HuH-7 (cell line): ENCODE results near the gene PKP4.

Experiments used
- DNase-seq: peaks from one replicate; pipeline ENCODE4 v3.0.0; 2011; ENCODE audit warnings: low spot score

PKP4 gene

GRCh38 chr2:158716921-158717320 lies 260.2 kb downstream of the PKP4 start:
- DNase-seq = no peak

GRCh38 chr2:158717366-158718195 lies 260.8 kb downstream of the PKP4 start:
- no peak for DNase-seq

- no peak for DNase-seq
Observed at GRCh38 chr2:158718196-158718585, 261.4 kb downstream of the PKP4 start.

GRCh38 chr2:158718851-158719250 lies 262.1 kb downstream of the PKP4 start:
- DNase-seq = no peak

- no peak for DNase-seq
Observed at GRCh38 chr2:158719403-158719802, 262.7 kb downstream of the PKP4 start.

- no peak for DNase-seq
Observed at GRCh38 chr2:158722266-158723105, 265.7 kb downstream of the PKP4 start.

GRCh38 chr2:158723181-158723838 lies 266.6 kb downstream of the PKP4 start:
- DNase-seq = no peak

- peak; percentile 72 for DNase-seq
Observed at GRCh38 chr2:158723921-158724802, 267.4 kb downstream of the PKP4 start.

- DNase-seq = no peak
Observed at GRCh38 chr2:158724803-158725381, 268.1 kb downstream of the PKP4 start.

- DNase-seq = no peak
Observed at GRCh38 chr2:158725441-158725891, 268.7 kb downstream of the PKP4 start.

- DNase-seq = no peak
Observed at GRCh38 chr2:158726911-158727592, 270.3 kb downstream of the PKP4 start.

- no peak for DNase-seq
Observed at GRCh38 chr2:158728422-158728821, 271.7 kb downstream of the PKP4 start.

- no peak for DNase-seq
Observed at GRCh38 chr2:158729451-158729850, 272.7 kb downstream of the PKP4 start.

- DNase-seq = no peak
Observed at GRCh38 chr2:158729873-158730620, 273.3 kb downstream of the PKP4 start.

- DNase-seq = no peak
Observed at GRCh38 chr2:158730621-158731140, 273.9 kb downstream of the PKP4 start.

GRCh38 chr2:158731386-158731785 lies 274.6 kb downstream of the PKP4 start:
- DNase-seq = no peak
